GM23338 (cell line): ENCODE data around the gene SZT2. TPM values are rescaled to one million over a fixed set of nuclear protein-coding genes. Genes with fewer than 3 reads are reported as not detected.

Experiments
- ATAC-seq: fragments of 200-7000 bp; cut with Tn5 transposase; 3 replicates; pipeline ENCODE4 v1.9.1; 2020
- DNase-seq: peaks from one replicate; pipeline ENCODE4 v3.0.0-alpha.2; 2015; ENCODE audit warnings: low spot score
- H2AFZ ChIP-seq: fragments of 200-600 bp; sonication (generic); 2 replicates; pipeline ENCODE4 v1.8.0; 2016; ENCODE audit warnings: antibody characterized with exemption, mild to moderate bottlenecking, moderate library complexity
- H3F3A ChIP-seq: fragments of 200-600 bp; sonication (generic); replicated peaks from 2 replicates; pipeline ENCODE4 v1.8.0; 2017; ENCODE audit warnings: antibody characterized with exemption, mixed run types, low read depth
- H3K27ac ChIP-seq: fragments of 200-600 bp; sonication (generic); 2 replicates; pipeline ENCODE4 v1.6.1; 2016; ENCODE audit warnings: low read depth
- H3K27me3 ChIP-seq: fragments of 200-600 bp; sonication (generic); 2 replicates; pipeline ENCODE4 v1.8.0; 2016; ENCODE audit warnings: mild to moderate bottlenecking, mixed run types, moderate library complexity; ENCODE audit not compliant: insufficient read depth
- H3K36me3 ChIP-seq: fragments of 200-600 bp; sonication (generic); 2 replicates; pipeline ENCODE4 v1.8.0; 2016; ENCODE audit warnings: mild to moderate bottlenecking; ENCODE audit not compliant: insufficient read depth
- H3K4me1 ChIP-seq: fragments of 200-600 bp; sonication (generic); 2 replicates; pipeline ENCODE4 v1.8.0; 2016; ENCODE audit warnings: mild to moderate bottlenecking, moderate library complexity; ENCODE audit not compliant: insufficient read depth
- H3K4me2 ChIP-seq: fragments of 200-600 bp; sonication (generic); 2 replicates; pipeline ENCODE4 v1.7.1; 2017; ENCODE audit warnings: mixed run types
- H3K4me3 ChIP-seq: fragments of 200-600 bp; sonication (generic); 2 replicates; pipeline ENCODE4 v1.6.1; 2016; ENCODE audit warnings: mixed run types
- H3K79me2 ChIP-seq: fragments of 200-600 bp; sonication (generic); replicated peaks from 2 replicates; pipeline ENCODE4 v1.8.0; 2017; ENCODE audit warnings: mild to moderate bottlenecking; ENCODE audit not compliant: insufficient read depth
- H3K9me2 ChIP-seq: fragments of 200-600 bp; sonication (generic); 2 replicates; pipeline ENCODE4 v1.8.0; 2017; ENCODE audit not compliant: insufficient read depth
- H4K20me1 ChIP-seq: fragments of 200-600 bp; sonication (generic); replicated peaks from 2 replicates; pipeline ENCODE4 v1.8.0; 2017; ENCODE audit warnings: mild to moderate bottlenecking; ENCODE audit not compliant: insufficient read depth
- H3K27ac Mint-ChIP-seq: 2 replicates; pipeline ENCODE4 v1.8.0; 2020; ENCODE audit warnings: inconsistent platforms, mild to moderate bottlenecking, moderate library complexity, mixed read lengths
- H3K27me3 Mint-ChIP-seq: 3 replicates; pipeline ENCODE4 v1.8.0; 2022; ENCODE audit warnings: low read depth, mild to moderate bottlenecking, moderate library complexity, mixed read lengths, inconsistent platforms; ENCODE audit not compliant: insufficient read depth, poor library complexity
- H3K36me3 Mint-ChIP-seq: 3 replicates; pipeline ENCODE4 v1.8.0; 2021; ENCODE audit warnings: low read depth, mild to moderate bottlenecking, inconsistent platforms, moderate library complexity, mixed read lengths
- H3K4me1 Mint-ChIP-seq: 3 replicates; pipeline ENCODE4 v1.8.0; 2020; ENCODE audit warnings: mild to moderate bottlenecking, inconsistent platforms, mixed read lengths
- H3K4me3 Mint-ChIP-seq: 3 replicates; pipeline ENCODE4 v1.8.0; 2021; ENCODE audit warnings: moderate library complexity, mild to moderate bottlenecking, inconsistent platforms, mixed read lengths
- H3K9me3 Mint-ChIP-seq: 3 replicates; pipeline ENCODE4 v1.8.0; 2020; ENCODE audit warnings: moderate library complexity, mild to moderate bottlenecking, inconsistent platforms, mixed read lengths
- CREB1 ChIP-seq: fragments of 250-450 bp; sonication (Bioruptor Pico); IDR thresholded peaks from 2 replicates; pipeline ENCODE4 v1.5.0; 2020; ENCODE audit warnings: low read depth, mild to moderate bottlenecking, moderate library complexity
- CTCF ChIP-seq, 2 experiments: fragments of 200-600 bp in 1 of 2; sonication (generic) in 1 of 2; conservative IDR thresholded peaks; 2 replicates each; pipeline versions ENCODE4 v1.5.1 to v1.6.1; 2016 to 2017; ENCODE audit warnings: antibody characterized with exemption in 2 of 2, low read depth in 2 of 2, mild to moderate bottlenecking in 2 of 2, moderate library complexity in 1 of 2
- EZH2 ChIP-seq: fragments of 200-600 bp; sonication (generic); IDR thresholded peaks from one replicate; pipeline ENCODE4 v1.8.0; 2017; ENCODE audit warnings: antibody characterized with exemption, mild to moderate bottlenecking, low read depth; ENCODE audit not compliant: unreplicated experiment
- EZH2phosphoT487 ChIP-seq: fragments of 200-600 bp; sonication (generic); IDR thresholded peaks from one replicate; pipeline ENCODE4 v1.8.1; 2018; ENCODE audit warnings: antibody characterized with exemption; ENCODE audit not compliant: unreplicated experiment
- JUNB ChIP-seq: IDR thresholded peaks from one replicate; pipeline ENCODE4 v1.6.1; 2016; ENCODE audit warnings: antibody characterized with exemption; ENCODE audit not compliant: unreplicated experiment
- NANOG ChIP-seq: IDR thresholded peaks from 2 replicates; pipeline ENCODE4 v1.6.1; 2016; ENCODE audit warnings: antibody characterized with exemption, borderline replicate concordance
- POLR2AphosphoS5 ChIP-seq: IDR thresholded peaks from 2 replicates; pipeline ENCODE4 v1.6.1; 2016; ENCODE audit warnings: antibody characterized with exemption, low read depth
- STAT1 ChIP-seq: IDR thresholded peaks from one replicate; pipeline ENCODE4 v1.6.1; 2016; ENCODE audit warnings: antibody characterized with exemption; ENCODE audit not compliant: unreplicated experiment
- ZNF114 ChIP-seq: fragments of 250-450 bp; sonication (Bioruptor Pico); IDR thresholded peaks from 2 replicates; pipeline ENCODE4 v1.5.0; 2020; ENCODE audit warnings: mild to moderate bottlenecking, moderate library complexity
- ZNF331 ChIP-seq: fragments of 250-450 bp; sonication (Bioruptor Pico); IDR thresholded peaks from 2 replicates; pipeline ENCODE4 v1.5.0; 2020; ENCODE audit warnings: low read depth, mild to moderate bottlenecking, moderate library complexity
- polyA plus RNA-seq: library from polyadenylated mRNA; unstranded; fragments of >200 nt; fragmentation: Nextera tagmentation; extraction: Ambion mirVana; gene quantifications from 2 replicates; pipeline ENCODE4 v1.2.1, GENCODE V29; 2016
- total RNA-seq: library from RNA; depleted of rRNA; stranded (reverse); fragments of >200 nt; shearing (Covaris generic); gene quantifications from 2 replicates; pipeline ENCODE4 v1.2.3, GENCODE V29; 2014
- TF ChIP-seq, protein P1 (sequence below): fragments of 250-450 bp; sonication (Bioruptor Pico); IDR thresholded peaks from 2 replicates; pipeline ENCODE4 v1.5.0; 2020; ENCODE audit warnings: mild to moderate bottlenecking, moderate library complexity
- TF ChIP-seq, protein P2 (sequence below): IDR thresholded peaks from one replicate; pipeline ENCODE4 v1.6.1; 2018; ENCODE audit warnings: antibody characterized with exemption; ENCODE audit not compliant: unreplicated experiment
- TF ChIP-seq, protein P3 (sequence below): IDR thresholded peaks from 2 replicates; pipeline ENCODE4 v1.6.1; 2016; ENCODE audit warnings: antibody characterized with exemption

The SZT2 gene
- total and polyA plus RNA-seq, 2 experiments from 2014 or later: 4.1 to 16.1 TPM

- no peak overlapping the region for H3K4me3 Mint-ChIP-seq
- no peak overlapping the region for H3K27ac ChIP-seq
- no peak overlapping the region for H3K27ac Mint-ChIP-seq
- no peaks in the 10 kb centered on the region for H4K20me1 ChIP-seq
- H3K79me2 ChIP-seq: no peaks in the 10 kb centered on the region
- TF ChIP-seq, protein P1, sequence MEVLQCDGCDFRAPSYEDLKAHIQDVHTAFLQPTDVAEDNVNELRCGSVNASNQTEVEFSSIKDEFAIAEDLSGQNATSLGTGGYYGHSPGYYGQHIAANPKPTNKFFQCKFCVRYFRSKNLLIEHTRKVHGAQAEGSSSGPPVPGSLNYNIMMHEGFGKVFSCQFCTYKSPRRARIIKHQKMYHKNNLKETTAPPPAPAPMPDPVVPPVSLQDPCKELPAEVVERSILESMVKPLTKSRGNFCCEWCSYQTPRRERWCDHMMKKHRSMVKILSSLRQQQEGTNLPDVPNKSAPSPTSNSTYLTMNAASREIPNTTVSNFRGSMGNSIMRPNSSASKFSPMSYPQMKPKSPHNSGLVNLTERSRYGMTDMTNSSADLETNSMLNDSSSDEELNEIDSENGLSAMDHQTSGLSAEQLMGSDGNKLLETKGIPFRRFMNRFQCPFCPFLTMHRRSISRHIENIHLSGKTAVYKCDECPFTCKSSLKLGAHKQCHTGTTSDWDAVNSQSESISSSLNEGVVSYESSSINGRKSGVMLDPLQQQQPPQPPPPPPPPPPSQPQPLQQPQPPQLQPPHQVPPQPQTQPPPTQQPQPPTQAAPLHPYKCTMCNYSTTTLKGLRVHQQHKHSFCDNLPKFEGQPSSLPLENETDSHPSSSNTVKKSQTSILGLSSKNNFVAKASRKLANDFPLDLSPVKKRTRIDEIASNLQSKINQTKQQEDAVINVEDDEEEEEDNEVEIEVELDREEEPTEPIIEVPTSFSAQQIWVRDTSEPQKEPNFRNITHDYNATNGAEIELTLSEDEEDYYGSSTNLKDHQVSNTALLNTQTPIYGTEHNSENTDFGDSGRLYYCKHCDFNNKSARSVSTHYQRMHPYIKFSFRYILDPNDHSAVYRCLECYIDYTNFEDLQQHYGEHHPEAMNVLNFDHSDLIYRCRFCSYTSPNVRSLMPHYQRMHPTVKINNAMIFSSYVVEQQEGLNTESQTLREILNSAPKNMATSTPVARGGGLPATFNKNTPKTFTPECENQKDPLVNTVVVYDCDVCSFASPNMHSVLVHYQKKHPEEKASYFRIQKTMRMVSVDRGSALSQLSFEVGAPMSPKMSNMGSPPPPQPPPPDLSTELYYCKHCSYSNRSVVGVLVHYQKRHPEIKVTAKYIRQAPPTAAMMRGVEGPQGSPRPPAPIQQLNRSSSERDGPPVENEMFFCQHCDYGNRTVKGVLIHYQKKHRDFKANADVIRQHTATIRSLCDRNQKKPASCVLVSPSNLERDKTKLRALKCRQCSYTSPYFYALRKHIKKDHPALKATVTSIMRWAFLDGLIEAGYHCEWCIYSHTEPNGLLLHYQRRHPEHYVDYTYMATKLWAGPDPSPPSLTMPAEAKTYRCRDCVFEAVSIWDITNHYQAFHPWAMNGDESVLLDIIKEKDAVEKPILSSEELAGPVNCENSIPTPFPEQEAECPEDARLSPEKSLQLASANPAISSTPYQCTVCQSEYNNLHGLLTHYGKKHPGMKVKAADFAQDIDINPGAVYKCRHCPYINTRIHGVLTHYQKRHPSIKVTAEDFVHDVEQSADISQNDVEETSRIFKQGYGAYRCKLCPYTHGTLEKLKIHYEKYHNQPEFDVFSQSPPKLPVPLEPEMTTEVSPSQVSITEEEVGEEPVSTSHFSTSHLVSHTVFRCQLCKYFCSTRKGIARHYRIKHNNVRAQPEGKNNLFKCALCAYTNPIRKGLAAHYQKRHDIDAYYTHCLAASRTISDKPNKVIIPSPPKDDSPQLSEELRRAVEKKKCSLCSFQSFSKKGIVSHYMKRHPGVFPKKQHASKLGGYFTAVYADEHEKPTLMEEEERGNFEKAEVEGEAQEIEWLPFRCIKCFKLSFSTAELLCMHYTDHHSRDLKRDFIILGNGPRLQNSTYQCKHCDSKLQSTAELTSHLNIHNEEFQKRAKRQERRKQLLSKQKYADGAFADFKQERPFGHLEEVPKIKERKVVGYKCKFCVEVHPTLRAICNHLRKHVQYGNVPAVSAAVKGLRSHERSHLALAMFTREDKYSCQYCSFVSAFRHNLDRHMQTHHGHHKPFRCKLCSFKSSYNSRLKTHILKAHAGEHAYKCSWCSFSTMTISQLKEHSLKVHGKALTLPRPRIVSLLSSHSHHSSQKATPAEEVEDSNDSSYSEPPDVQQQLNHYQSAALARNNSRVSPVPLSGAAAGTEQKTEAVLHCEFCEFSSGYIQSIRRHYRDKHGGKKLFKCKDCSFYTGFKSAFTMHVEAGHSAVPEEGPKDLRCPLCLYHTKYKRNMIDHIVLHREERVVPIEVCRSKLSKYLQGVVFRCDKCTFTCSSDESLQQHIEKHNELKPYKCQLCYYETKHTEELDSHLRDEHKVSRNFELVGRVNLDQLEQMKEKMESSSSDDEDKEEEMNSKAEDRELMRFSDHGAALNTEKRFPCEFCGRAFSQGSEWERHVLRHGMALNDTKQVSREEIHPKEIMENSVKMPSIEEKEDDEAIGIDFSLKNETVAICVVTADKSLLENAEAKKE (CRISPR knock-in tag): no peak
- TF ChIP-seq EZH2: no peak
- TF ChIP-seq NANOG: no peak
- TF ChIP-seq, protein P2, sequence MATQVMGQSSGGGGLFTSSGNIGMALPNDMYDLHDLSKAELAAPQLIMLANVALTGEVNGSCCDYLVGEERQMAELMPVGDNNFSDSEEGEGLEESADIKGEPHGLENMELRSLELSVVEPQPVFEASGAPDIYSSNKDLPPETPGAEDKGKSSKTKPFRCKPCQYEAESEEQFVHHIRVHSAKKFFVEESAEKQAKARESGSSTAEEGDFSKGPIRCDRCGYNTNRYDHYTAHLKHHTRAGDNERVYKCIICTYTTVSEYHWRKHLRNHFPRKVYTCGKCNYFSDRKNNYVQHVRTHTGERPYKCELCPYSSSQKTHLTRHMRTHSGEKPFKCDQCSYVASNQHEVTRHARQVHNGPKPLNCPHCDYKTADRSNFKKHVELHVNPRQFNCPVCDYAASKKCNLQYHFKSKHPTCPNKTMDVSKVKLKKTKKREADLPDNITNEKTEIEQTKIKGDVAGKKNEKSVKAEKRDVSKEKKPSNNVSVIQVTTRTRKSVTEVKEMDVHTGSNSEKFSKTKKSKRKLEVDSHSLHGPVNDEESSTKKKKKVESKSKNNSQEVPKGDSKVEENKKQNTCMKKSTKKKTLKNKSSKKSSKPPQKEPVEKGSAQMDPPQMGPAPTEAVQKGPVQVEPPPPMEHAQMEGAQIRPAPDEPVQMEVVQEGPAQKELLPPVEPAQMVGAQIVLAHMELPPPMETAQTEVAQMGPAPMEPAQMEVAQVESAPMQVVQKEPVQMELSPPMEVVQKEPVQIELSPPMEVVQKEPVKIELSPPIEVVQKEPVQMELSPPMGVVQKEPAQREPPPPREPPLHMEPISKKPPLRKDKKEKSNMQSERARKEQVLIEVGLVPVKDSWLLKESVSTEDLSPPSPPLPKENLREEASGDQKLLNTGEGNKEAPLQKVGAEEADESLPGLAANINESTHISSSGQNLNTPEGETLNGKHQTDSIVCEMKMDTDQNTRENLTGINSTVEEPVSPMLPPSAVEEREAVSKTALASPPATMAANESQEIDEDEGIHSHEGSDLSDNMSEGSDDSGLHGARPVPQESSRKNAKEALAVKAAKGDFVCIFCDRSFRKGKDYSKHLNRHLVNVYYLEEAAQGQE: no peak
- TF ChIP-seq ZNF331 (CRISPR knock-in tag): no peak
- TF ChIP-seq CTCF (conservative IDR thresholded peaks at IDR 0.05; ENCODE audit: low read depth in 2 of 2): no peak
- no peak for TF ChIP-seq ZNF114 (CRISPR knock-in tag)
- no peak for TF ChIP-seq STAT1
- TF ChIP-seq JUNB: no peak
- TF ChIP-seq, protein P3, sequence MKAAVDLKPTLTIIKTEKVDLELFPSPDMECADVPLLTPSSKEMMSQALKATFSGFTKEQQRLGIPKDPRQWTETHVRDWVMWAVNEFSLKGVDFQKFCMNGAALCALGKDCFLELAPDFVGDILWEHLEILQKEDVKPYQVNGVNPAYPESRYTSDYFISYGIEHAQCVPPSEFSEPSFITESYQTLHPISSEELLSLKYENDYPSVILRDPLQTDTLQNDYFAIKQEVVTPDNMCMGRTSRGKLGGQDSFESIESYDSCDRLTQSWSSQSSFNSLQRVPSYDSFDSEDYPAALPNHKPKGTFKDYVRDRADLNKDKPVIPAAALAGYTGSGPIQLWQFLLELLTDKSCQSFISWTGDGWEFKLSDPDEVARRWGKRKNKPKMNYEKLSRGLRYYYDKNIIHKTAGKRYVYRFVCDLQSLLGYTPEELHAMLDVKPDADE: no peak
- TF ChIP-seq EZH2phosphoT487: no peak
- TF ChIP-seq CREB1: no peak
- no peak for TF ChIP-seq POLR2AphosphoS5
- no peaks in the 10 kb centered on the region for H3K4me1 ChIP-seq
- H3K4me1 Mint-ChIP-seq: peaks cover 7% of the 10 kb centered on the region
- no peak overlapping the region for H3K4me2 ChIP-seq
- no peak for ATAC-seq
- no peaks in the 10 kb centered on the region for H3F3A ChIP-seq
- H3K36me3 ChIP-seq: no peaks in the 10 kb centered on the region
- H3K36me3 Mint-ChIP-seq: peaks cover 30% of the 10 kb centered on the region
- DNase-seq: no peak
- H2AFZ ChIP-seq: no peak overlapping the region
- peaks cover 2% of the 10 kb centered on the region for H3K27me3 Mint-ChIP-seq
- no peaks in the 10 kb centered on the region for H3K27me3 ChIP-seq
- H3K4me3 ChIP-seq: no peak overlapping the region
- no peaks in the 10 kb centered on the region for H3K9me3 Mint-ChIP-seq
- no peaks in the 10 kb centered on the region for H3K9me2 ChIP-seq
Observed at GRCh38 chr1:43434256-43434655, 44.6 kb downstream of the SZT2 start.
